Retinal pigment epithelial cell (primary cell): ENCODE data around the gene GALNS.
A peak's percentile ranks its signal among the peaks of the same experiment; 100 is the strongest.

ENCODE experiments used
- DNase-seq: peaks from one replicate; pipeline ENCODE4 v3.0.0-alpha.2; 2010; ENCODE audit warnings: low read depth
- H3K4me3 ChIP-seq: 2 replicates; pipeline ENCODE4 v1.5.1; 2011; ENCODE audit warnings: mild to moderate bottlenecking, low read length, control low read depth, moderate library complexity
- CTCF ChIP-seq: conservative IDR thresholded peaks from 2 replicates; pipeline ENCODE4 v1.5.1; 2011; ENCODE audit warnings: low read depth, low read length, control low read depth, inconsistent platforms

GALNS gene

DNA sequence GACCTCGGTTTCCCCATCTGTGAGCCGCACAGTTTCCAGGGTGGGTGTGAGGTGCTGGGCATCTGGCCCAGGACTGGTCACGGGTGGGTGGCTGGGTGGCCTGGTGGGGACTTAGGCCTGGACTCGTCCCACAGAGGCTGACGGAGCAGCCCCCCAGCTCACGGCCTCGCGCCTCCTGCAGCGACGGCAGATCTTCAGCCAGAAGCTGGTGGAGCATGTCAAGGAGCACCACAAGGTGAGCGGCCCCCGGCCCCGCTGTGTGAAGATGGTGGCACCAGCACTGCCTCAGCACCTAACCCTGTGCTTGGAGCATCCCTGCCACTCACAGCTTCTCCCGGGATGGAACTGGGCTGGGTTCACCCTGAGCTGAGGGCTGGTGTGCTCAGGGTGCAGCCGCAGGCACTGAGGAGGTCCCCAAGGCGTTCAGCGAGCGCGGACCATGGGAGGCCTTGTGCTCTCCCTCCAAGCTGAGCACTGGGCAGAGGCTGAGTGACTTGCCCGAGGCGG lies 50.8 kb downstream of the GALNS start:
- no peak for TF ChIP-seq CTCF
- no peak for DNase-seq
- no peak overlapping the region for H3K4me3 ChIP-seq

- no peak for DNase-seq
- no peak for TF ChIP-seq CTCF
- H3K4me3 ChIP-seq = no peak overlapping the region
Measured at GRCh38 chr16:88805340-88805715, 51.4 kb downstream of the GALNS start.

DNA sequence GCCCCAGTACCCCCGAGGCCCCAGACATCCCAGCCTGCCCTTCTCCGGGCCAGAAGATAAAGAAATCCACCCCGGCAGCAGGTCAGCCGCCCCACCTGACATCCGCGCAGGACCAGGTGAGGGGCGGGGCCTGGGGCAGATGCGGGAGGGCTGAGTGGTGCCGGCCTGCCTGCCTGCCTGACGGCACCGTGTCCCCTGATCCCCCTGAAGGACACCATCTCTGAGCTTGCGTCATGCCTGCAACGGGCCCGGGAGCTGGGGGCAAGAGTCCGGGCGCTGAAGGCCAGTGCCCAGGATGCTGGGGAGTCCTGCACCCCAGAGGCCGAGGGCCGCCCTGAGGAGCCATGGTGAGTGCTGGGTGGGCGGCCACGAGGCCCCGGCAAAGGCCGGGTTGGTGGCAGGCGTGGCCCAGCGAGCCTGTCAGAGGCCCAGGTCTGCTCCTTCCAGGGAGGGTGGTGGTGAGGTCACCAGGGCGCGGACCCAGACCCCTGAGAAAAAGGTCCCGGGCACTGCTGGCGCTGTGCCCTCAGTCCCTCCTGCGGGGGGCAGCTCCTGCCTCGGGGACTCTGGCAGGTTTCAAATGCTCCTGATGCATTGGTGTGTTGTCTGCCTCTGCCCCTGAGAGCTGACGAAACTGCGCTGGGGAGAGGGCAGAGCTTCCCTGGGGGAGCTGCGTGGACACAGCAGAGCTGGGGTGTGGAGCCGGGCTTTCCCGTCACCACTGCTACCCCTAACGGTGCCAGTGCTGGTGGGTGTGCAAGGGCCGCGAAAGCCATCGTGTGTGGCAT lies 52.0 kb downstream of the GALNS start:
- no peak for DNase-seq
- peak overlapping the region; percentile 57 for H3K4me3 ChIP-seq
- TF ChIP-seq CTCF = no peak

GRCh38 chr16:88804173-88804551 lies 52.6 kb downstream of the GALNS start:
- H3K4me3 ChIP-seq = peak overlapping the region; percentile 57
- DNase-seq = no peak
- TF ChIP-seq CTCF = no peak

DNA sequence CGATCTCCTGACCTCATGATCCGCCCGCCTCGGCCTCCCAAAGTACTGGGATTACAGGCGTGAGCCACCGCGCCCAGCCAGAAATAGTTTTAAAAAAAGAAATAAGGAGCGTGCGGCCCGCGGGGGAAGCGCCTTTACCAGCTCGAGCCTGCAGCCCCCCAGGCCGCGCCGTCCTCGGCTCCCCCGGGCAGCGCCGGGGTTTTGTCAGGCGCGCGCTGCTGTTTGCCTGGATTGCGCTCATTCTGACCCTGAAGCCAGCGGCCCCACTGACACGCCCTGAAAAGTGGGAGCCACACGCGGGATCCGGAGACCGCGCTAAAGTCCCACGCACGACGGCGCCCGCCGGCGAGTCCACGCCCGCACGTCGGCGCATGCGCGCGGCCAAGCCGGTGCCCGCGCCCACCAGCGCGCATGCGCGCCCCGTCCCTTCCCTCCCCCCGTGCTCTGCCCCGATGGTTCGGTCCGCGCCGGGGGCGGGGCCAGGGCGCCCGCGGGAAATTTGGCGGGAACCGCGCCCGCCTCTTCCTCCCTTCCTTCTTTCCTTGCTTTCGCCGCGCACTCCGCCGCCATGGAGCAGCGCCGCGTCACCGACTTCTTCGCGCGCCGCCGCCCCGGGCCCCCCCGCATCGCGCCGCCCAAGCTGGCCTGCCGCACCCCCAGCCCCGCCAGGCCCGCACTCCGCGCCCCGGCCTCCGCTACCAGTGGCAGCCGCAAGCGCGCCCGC lies 53.3 kb downstream of the GALNS start, which contains the start of gene CDT1:
Gene CDT1, plus strand, starts transcription at position 526 of the 724 bp plus-strand sequence. Its CDS starts 43 bp downstream, at position 569.
- no peak for TF ChIP-seq CTCF
- DNase-seq = no peak
- peak within 1 kb of the TSS; percentile 57 for H3K4me3 ChIP-seq

DNA sequence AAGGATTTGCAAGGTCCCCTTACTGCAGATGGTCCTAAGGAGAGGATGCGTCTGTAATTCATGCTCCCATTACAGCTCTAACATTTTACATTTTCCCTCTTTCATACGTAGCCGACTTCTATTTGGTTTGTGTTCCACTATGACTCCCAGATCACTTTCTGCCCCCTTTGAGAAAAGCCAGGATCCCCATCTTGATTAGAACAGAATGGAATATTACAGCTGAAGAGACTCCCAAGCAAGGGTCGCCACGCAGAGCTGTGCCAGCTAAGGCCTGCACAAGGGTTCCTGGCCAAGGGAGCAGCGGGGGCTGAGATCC lies 56.5 kb downstream of the GALNS start:
- no peak for DNase-seq
- TF ChIP-seq CTCF = no peak
- no peak overlapping the region for H3K4me3 ChIP-seq
